ENCODE measurements around the gene ADD2.
"Not testable (repeated sequence)": the region's sequence is repeated elsewhere in the genome, so short reads cannot be mapped to it uniquely, and the experiment has no call there.

The ADD2 gene

GRCh38 chr2:70747284-70747683 lies 20.7 kb downstream of the ADD2 start:
- DNase-seq = no peak

- DNase-seq = no peak
Observed at GRCh38 chr2:70746094-70746974, 21.7 kb downstream of the ADD2 start.

DNA sequence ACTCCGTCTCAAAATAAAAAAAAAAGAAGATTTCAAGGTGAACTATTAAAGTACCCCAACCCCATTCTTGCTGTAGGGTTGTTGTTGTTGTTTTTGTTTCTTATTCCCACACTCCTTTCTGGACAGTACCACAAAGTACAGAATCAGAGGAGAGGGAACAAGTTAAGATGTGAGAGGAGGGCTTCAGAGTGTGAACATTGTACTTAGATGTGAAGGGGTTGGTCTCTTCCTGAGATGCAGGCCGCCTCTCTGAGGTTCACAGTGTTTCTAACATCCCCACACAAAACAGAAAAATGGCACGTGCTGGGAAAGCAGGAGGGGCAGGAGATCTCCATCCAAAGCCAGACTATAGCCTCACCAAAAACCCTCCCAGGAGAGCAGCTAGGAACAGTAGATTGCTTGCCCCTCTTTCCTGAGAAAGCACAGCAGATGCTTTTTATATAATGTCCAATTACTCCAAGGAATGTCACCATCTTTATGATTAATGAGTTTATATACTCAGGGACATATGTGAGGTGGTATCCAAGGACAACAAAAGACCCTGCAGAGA lies 22.6 kb downstream of the ADD2 start:
- no peak for DNase-seq

DNA sequence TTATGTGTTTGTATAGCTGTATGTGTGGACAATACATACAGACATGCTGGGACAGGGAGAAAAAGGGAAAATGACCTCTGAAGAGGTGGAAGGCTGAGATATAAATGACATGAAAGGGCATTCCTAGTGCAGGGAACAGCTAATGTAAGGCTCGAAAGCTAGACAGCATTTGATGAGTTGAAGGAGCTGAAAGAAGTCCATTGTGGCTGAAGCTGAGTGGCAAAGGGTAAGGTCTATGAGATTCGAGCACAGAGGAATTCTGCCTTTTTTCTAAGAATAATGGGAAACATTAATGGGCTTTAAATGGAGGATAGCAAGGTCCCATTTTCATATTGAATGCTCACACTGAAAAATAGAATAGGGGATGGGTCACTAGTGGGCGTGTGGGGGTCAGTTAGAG lies 23.6 kb downstream of the ADD2 start:
- DNase-seq = no peak

- no peak for DNase-seq
Observed at GRCh38 chr2:70743677-70744076, 24.3 kb downstream of the ADD2 start.

- no peak for DNase-seq
Observed at GRCh38 chr2:70743068-70743467, 24.9 kb downstream of the ADD2 start.

DNA sequence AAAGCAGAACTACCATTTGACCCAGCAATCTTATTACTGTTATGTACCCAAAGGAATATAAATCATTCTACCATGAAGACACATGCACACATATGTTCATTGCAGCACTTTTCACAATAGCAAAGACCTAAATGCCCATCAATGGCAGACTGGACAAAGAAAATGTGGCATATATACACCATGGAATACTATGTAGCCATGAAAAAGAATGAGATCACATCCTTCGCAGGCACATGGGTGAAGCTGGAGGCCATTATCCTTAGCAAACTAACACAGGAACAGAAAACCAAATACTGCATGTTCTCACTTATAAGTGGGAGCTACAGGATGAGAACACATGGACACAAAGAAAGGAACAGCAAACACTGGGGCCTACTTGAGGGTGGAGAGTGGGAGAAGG lies 28.5 kb downstream of the ADD2 start:
- not testable (repeated sequence) for DNase-seq

DNA sequence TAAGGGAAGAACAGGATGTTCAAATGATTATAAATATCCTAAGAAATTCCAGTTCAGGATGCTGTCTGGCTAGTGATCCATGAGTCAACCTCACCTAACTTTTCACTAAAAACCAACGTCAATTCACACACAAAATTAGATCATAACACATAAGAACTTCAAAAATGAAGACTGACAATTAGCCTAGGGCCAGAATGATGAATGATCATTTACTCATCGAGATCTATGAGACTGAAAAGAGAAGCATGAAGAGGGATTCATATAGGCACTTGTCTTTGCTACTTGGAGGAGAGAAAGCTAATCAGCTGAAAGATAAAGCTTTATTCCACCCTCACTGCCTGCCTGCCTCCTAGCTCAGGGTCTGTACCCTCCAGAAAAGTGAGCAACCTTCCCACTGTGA lies 29.8 kb downstream of the ADD2 start:
- no peak for DNase-seq

DNA sequence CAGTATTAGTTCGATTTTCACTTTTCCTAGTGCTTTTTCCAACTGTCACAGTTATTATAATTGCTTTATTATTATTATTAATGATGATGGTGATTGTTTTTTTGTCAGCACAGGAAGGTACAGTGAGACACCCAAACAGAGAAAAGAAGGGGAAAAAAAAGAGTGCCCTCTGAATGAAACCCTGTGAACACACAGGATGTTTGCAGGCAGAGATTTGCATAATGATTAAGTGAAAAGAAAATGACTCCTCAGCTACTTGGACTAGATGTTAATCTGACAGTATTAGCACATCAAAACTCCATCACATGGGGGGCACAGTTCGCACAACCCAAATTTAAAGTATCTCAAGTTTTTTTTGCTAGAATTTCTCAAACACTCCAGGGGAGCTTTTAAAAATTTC lies 32.9 kb downstream of the ADD2 start:
- DNase-seq = no peak

DNA sequence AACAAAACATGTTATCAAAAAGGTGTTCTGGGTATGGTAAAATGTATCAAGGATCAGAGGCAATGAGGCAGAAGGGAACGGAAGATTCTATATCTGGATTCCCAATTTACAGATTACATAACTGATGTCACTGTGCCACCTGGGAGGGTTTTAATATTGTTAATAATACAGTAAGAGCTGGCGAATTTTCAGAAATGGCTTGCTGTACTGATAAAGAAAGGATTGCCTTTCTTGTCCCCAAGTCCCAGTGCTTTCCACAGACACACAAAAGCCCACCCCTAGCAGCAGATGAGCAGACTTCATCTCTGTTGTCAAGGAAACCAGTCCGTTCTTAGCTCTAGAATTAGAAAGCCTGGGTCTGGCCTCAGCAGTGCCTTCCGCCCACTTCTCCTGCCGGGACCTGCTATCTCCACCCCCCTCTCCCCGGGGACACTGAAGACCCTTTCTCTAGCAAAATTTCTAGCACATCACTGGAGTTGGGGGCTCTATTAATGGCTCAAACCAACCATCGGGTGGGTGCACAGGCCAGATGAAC lies 34.3 kb downstream of the ADD2 start:
- no peak for DNase-seq

DNA sequence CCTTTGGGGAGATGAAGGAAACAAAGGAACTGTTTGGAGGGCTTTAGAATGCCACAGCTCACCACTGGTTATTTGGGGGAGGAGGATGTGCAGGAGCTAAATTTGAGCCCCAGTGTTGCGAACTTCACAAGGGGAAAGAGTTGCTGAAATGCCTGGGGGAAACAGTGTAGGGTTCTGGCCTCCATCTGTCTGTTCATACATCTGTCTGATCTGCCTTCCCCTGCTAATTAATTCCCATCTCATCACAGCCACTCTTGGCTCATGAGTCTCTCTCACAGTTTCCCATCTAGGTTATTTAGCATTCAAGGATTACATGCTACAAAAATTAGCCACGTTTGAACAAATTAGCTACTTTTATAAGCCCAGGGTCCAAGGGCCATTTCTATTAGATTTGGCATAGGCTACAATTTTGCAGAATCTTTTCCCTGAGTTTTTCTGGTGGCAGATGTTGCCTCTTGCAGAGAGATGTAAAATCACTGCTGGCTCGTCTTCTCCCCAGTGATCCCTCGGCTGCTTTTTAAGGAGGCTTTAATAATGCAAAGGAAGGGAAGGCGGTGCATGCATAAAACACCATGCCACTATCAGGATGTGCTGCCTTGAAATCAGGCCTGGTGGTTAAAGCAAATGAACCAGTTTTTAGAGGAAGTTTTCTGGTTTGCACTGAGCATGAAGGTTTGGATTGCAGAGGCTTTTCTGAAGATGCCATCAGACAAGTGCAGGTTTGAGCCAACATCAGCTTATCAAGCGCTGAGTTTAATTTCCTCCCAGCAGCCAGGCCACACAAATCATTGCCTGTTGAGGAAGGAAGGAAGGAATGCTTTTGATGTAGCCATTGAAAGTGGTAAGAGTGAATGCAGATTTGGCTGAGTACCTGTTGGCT lies 35.0 kb downstream of the ADD2 start:
- no peak for DNase-seq

- no peak for DNase-seq
Observed at GRCh38 chr2:70730730-70731129, 37.3 kb downstream of the ADD2 start.

GRCh38 chr2:70729647-70730046 lies 38.4 kb downstream of the ADD2 start:
- no peak for DNase-seq

GRCh38 chr2:70728128-70728527 lies 39.9 kb downstream of the ADD2 start:
- DNase-seq = no peak

DNA sequence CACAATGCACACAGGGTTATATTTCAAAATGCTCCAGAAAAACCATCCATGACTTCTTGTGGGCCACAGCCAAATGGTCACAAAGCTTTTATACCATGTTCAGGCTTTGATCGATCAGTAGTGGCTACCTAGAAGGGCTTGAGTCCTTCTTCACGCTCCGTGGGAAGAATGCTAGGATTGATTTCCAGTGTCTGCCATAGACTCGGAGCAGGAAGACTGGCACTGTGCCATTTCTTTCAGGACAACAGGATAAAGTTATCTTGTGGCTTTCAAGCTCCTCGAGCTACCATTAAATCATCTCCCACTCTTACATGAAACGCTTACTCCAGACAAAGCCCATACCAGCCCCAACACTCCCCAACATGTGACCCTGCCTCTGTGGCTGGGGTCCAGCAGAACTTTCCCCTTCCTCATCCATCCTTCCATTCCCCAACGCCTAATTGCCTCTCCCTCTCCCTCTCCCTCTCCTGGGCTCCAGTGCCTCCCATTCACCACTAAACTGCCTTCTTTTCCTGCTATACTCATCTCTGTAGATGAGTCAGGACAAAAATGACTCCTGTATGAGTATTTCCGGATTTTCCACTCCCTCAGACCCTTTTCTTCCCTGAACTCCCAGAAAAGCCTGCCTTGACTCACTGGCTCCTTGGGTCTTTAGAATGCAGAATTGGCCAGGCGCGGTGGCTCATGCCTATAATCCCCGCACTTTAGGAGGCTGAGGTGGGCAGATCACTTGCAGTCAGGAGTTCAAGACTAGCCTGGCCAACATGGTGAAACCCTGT lies 40.9 kb downstream of the ADD2 start:
- no peak for DNase-seq

GRCh38 chr2:70725505-70725904 lies 42.5 kb downstream of the ADD2 start:
- no peak for DNase-seq

- no peak for DNase-seq
Observed at GRCh38 chr2:70724366-70724765, 43.6 kb downstream of the ADD2 start.

- no peak for DNase-seq
Observed at GRCh38 chr2:70723286-70723885, 44.6 kb downstream of the ADD2 start.

DNA sequence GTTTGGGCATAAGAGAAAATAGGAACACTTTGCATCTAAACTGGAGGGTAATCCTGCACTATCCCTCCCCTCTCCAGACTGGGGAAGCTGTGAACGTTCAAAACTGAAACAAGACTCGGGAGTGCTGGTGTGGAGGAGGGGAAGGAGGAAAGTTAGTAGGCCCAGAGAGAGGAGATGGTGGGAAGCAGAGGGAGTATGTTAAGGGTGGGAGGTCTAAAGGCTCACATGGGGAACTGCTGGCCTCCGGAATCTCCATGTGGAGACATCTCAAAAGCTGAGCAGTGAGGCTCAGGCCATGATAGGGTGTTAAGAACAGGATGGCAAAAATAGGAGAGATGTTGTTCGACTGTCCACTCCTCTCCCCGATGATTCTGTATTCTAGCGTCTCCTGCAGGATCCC lies 47.9 kb downstream of the ADD2 start:
- DNase-seq = no peak

DNA sequence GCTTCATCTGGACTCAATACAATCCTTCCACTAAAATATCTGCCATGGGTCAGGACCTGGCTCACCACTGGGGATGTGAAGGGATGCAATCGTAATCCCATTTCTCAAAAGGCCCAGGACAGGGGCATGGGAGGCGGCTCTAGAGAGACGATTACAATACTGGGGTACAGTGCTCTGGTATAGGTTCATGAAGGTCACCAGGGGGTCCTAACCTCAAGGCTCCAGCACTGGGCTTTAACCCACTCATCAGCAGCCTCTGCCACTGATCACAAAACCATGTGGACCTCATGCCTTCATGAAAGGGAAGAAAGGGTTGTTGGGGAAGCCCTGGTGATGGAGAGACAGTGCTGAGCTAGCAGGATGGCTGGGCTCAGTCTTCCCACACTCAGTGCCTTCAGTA lies 48.8 kb downstream of the ADD2 start:
- no peak for DNase-seq

- no peak for DNase-seq
Observed at GRCh38 chr2:70718736-70719135, 49.3 kb downstream of the ADD2 start.

DNA sequence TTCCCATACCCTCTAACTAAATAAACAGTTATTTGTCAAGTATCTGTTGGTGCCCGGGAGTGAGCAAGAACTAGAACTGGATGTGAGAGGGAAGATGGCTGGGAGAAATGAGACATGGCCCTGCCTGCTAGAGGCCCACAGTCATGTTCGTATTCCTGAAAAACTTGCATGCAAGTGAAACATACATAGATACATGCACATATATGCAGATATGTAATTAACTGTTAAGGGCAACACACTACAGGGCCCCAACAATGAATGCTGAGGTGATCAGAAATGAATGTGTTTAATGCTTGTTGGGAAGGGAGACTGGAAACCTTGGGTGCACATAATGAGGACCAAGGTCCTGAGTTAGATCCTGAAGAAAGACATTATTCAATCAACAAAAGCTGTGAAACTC lies 49.8 kb downstream of the ADD2 start:
- no peak for DNase-seq

Data from activated CD4-positive, alpha-beta T cell treated with anti-CD3 and anti-CD28 coated beads for 48 hours (primary cell).